ENCODE data around the gene CLIC3. TPM values are rescaled to one million over a fixed set of nuclear protein-coding genes. Genes with fewer than 3 reads are reported as not detected.

Gene CLIC3
- total RNA-seq, 1 donor from 2014 or later, result not detected

GRCh38 chr9:137038916-137039315, 42.5 kb upstream of the CLIC3 start:
- ATAC-seq (ENCODE audit: low read depth), result no peak
- no peaks in the 10 kb centered on the region for H3K36me3 Mint-ChIP-seq (ENCODE audit: low read depth)

GRCh38 chr9:137037483-137037882, 41.1 kb upstream of the CLIC3 start:
- H3K27me3 Mint-ChIP-seq, result no peaks in the 10 kb centered on the region
- no peak for TF ChIP-seq CTCF (IDR thresholded peaks at IDR 0.05)
- DNase-seq (no peak), ATAC-seq (ENCODE audit: low read depth) (no peak)
- H3K36me3 Mint-ChIP-seq (ENCODE audit: low read depth), result no peaks in the 10 kb centered on the region
- ChIA-PET CTCF (interaction anchor here (1.3 to 4.3 kb wide), 2 partner anchors 8 to 250 kb away, joined by 6 to 58 read pairs; partner anchors contain the start of gene TMEM141), POLR2A (interaction anchor here (1.1 kb wide), 1 partner anchor 247 kb away, joined by 3 read pairs; no protein-coding TSS in a partner anchor)
- peaks cover 27% of the 10 kb centered on the region for H3K4me1 Mint-ChIP-seq
- no peak overlapping the region for H3K4me3 Mint-ChIP-seq
- H3K9me3 Mint-ChIP-seq, result no peaks in the 10 kb centered on the region
- H3K27ac Mint-ChIP-seq, result no peak overlapping the region
- intact Hi-C loops (cut with micrococcal nuclease), result no loop called here

More at GRCh38 chr9:137038916-137039315, 42.5 kb upstream of the CLIC3 start:
- no peak for DNase-seq
- H3K4me3 Mint-ChIP-seq, result no peak overlapping the region
- no peak for TF ChIP-seq CTCF (IDR thresholded peaks at IDR 0.05)
- ChIA-PET POLR2A (no interaction called here), CTCF (interaction anchor here (1.4 kb wide), 1 partner anchor 36 kb away, joined by 3 read pairs; no protein-coding TSS in a partner anchor)
- H3K4me1 Mint-ChIP-seq, result peaks cover 13% of the 10 kb centered on the region
- no peaks in the 10 kb centered on the region for H3K9me3 Mint-ChIP-seq
- H3K27me3 Mint-ChIP-seq, result peaks cover 4% of the 10 kb centered on the region
- H3K27ac Mint-ChIP-seq, result no peak overlapping the region
- intact Hi-C loops (cut with micrococcal nuclease), result no loop called here

GRCh38 chr9:137037035-137037434, 40.7 kb upstream of the CLIC3 start:
- intact Hi-C loops (cut with micrococcal nuclease), result no loop called here
- CTCF ChIA-PET, result interaction anchor here (1.0 to 4.3 kb wide), 3 partner anchors 8 to 249 kb away, joined by 4 to 58 read pairs (median 6); partner anchors contain the start of genes AJM1 and TMEM141
- H3K4me1 Mint-ChIP-seq, result peaks cover 32% of the 10 kb centered on the region
- POLR2A ChIA-PET, result interaction anchor here (1.1 kb wide), 1 partner anchor 247 kb away, joined by 3 read pairs; no protein-coding TSS in a partner anchor
- H3K36me3 Mint-ChIP-seq (ENCODE audit: low read depth), result no peaks in the 10 kb centered on the region
- H3K4me3 Mint-ChIP-seq, result no peak overlapping the region
- H3K27me3 Mint-ChIP-seq, result no peaks in the 10 kb centered on the region
- no peaks in the 10 kb centered on the region for H3K9me3 Mint-ChIP-seq
- no peak for ATAC-seq (ENCODE audit: low read depth)
- DNase-seq, result no peak
- no peak overlapping the region for H3K27ac Mint-ChIP-seq
- TF ChIP-seq CTCF (IDR thresholded peaks at IDR 0.05), result no peak

- ATAC-seq (ENCODE audit: low read depth), result no peak
- no peak for TF ChIP-seq CTCF (IDR thresholded peaks at IDR 0.05)
- peaks cover 38% of the 10 kb centered on the region for H3K4me1 Mint-ChIP-seq
- ChIA-PET CTCF (interaction anchor here (0.6 to 4.3 kb wide), 26 partner anchors 9 to 309 kb away, joined by 3 to 58 read pairs (median 6); partner anchors contain the start of genes AJM1, C8G, CLIC3 and FBXW5), POLR2A (interaction anchor here (1.8 to 2.6 kb wide), 2 partner anchors 193 to 228 kb away, joined by 9 to 12 read pairs; partner anchors contain the start of genes AJM1 and RABL6)
- intact Hi-C loops (cut with micrococcal nuclease), result loop anchor here (1.0 kb wide), 4 partner anchors 32 to 249 kb away; partner anchors contain the start of gene AJM1
- H3K36me3 Mint-ChIP-seq (ENCODE audit: low read depth), result no peaks in the 10 kb centered on the region
- no peaks in the 10 kb centered on the region for H3K27me3 Mint-ChIP-seq
- no peak overlapping the region for H3K27ac Mint-ChIP-seq
- no peaks in the 10 kb centered on the region for H3K9me3 Mint-ChIP-seq
- no peak for DNase-seq
- H3K4me3 Mint-ChIP-seq, result no peak overlapping the region
Measured at GRCh38 chr9:137035937-137036336, 39.6 kb upstream of the CLIC3 start.

DNA sequence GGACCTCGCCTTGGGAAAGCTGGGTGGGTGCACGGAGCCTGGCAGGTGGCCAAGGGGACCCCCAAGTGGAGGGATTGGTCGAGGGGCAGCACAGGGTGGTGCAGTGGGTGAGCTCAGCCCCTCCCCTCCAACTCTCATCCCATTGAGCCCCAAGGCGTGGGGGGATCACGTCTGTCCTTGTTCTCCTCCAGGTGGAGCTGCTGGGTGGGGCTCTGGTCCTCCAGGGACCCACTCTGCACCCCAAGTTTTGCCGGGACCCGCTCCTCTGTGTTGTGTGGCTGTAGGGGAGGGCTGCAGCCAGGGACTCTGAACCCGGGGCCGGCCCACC, 39.1 kb upstream of the CLIC3 start:
- no peak for TF ChIP-seq CTCF (IDR thresholded peaks at IDR 0.05)
- Mint-ChIP-seq H3K27ac (no peak overlapping the region), H3K9me3 (no peaks in the 10 kb centered on the region), H3K4me3 (no peak overlapping the region), H3K4me1 (peaks cover 43% of the 10 kb centered on the region), H3K27me3 (no peaks in the 10 kb centered on the region), H3K36me3 (ENCODE audit: low read depth) (no peaks in the 10 kb centered on the region)
- CTCF ChIA-PET, result interaction anchor here (0.7 to 4.3 kb wide), 30 partner anchors 8 to 278 kb away, joined by 3 to 58 read pairs (median 6); partner anchors contain the start of genes AJM1, C8G, CLIC3 and FBXW5
- intact Hi-C loops (cut with micrococcal nuclease), result loop anchor here (1.0 kb wide), 4 partner anchors 31 to 248 kb away; partner anchors contain the start of gene AJM1
- ATAC-seq (ENCODE audit: low read depth) (no peak), DNase-seq (no peak)
- POLR2A ChIA-PET, result interaction anchor here (0.6 to 2.6 kb wide), 14 partner anchors 8 to 334 kb away, joined by 3 to 12 read pairs (median 4); partner anchors contain the start of genes AJM1, NPDC1, RABL6 and TMEM141

Measured in activated B cell treated with CpG ODN at 0.5 μM for 24 hours (primary cell).